Mucosa of descending colon (tissue), 3 donors: Measurements from ENCODE around the gene AQP12A. TPM values are rescaled to one million over a fixed set of nuclear protein-coding genes. Genes with fewer than 3 reads are reported as not detected.

Experiments
- ATAC-seq: fragments of 200-7000 bp; cut with Tn5 transposase; one replicate; pipeline ENCODE4 v1.9.1; 2020; ENCODE audit warnings: mild to moderate bottlenecking, moderate library complexity
- DNase-seq, 3 donors: peaks; one replicate each; pipeline ENCODE4 v3.0.0-alpha.2; 2020
- H3K36me3 ChIP-seq: fragments of 200-600 bp; one replicate; pipeline ENCODE4 v1.8.0; 2021; ENCODE audit warnings: low read depth, mild to moderate bottlenecking
- H3K4me1 ChIP-seq: fragments of 200-600 bp; one replicate; pipeline ENCODE4 v1.8.0; 2021; ENCODE audit warnings: low read depth, mild to moderate bottlenecking
- H3K4me3 ChIP-seq: fragments of 200-600 bp; one replicate; pipeline ENCODE4 v1.8.0; 2021; ENCODE audit warnings: mild to moderate bottlenecking
- H3K9me3 ChIP-seq: fragments of 200-600 bp; one replicate; pipeline ENCODE4 v1.8.0; 2021; ENCODE audit warnings: mild to moderate bottlenecking
- intact Hi-C, 2 donors: fragments of 100-400 bp; cut with DNase I in 1 of 2; cut with micrococcal nuclease in 1 of 2; formaldehyde crosslinking; loops; one replicate each; pipeline versions ENCODE4 v1.11.0 to v1.11.1; 2022; cut with DNase I, micrococcal nuclease
- total RNA-seq, 3 donors: library from RNA; stranded (reverse); fragmentation: NEBNext Ultra II Directional in 2 of 3; extraction: Animal tissue kit (Norgen Biotek cat#: 25700) in 2 of 3; gene quantifications; one replicate each; pipeline versions ENCODE4 v1.2.1 to v1.2.4, GENCODE V29; 2021 to 2023
- TF ChIP-seq, protein P1 (sequence below): fragments of 200-600 bp; IDR thresholded peaks from one replicate; pipeline ENCODE4 v1.8.0; 2022; ENCODE audit warnings: antibody characterized with exemption, mild to moderate bottlenecking
- donor health status: DM: no; HTN: no; CAD: no; lungs with moderate emphysema.
- donor health status: DM: no; HTN: no; CAD: no.
- donor health status: DM: no; HTN: yes; CAD: no.

AQP12A gene
- total RNA-seq, 3 donors from 2014 or later = 9.7 to 18.9 TPM; not detected in 1

DNA sequence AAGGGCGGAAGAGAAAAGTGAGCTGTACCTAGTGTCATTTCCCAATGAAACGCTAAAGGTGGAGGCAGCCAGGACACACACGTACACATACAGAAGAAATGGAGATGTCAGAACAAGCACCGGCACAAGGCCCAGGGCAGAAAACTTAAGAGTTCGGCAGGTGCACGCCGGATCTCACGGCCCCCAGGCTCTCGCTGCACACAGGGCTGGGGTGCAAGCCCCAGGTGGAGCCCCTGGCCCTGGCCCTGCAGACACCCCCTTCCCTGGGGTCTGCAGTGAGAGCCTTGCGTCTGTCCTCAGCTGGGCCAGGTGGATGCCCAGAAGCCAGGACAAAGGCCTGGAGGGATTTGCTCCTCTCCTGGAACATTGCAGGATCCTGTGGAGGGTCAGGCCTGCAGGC is 36.7 kb downstream of the AQP12A start:
- Histone ChIP-seq H3K4me3 (no peak overlapping the region), H3K4me1 (no peaks in the 10 kb centered on the region), H3K36me3 (no peaks in the 10 kb centered on the region), H3K9me3 (no peaks in the 10 kb centered on the region)
- TF ChIP-seq, protein P1, sequence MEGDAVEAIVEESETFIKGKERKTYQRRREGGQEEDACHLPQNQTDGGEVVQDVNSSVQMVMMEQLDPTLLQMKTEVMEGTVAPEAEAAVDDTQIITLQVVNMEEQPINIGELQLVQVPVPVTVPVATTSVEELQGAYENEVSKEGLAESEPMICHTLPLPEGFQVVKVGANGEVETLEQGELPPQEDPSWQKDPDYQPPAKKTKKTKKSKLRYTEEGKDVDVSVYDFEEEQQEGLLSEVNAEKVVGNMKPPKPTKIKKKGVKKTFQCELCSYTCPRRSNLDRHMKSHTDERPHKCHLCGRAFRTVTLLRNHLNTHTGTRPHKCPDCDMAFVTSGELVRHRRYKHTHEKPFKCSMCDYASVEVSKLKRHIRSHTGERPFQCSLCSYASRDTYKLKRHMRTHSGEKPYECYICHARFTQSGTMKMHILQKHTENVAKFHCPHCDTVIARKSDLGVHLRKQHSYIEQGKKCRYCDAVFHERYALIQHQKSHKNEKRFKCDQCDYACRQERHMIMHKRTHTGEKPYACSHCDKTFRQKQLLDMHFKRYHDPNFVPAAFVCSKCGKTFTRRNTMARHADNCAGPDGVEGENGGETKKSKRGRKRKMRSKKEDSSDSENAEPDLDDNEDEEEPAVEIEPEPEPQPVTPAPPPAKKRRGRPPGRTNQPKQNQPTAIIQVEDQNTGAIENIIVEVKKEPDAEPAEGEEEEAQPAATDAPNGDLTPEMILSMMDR = no peak
- intact Hi-C loops = no loop called here
- DNase-seq (no peak), ATAC-seq (no peak)

DNA sequence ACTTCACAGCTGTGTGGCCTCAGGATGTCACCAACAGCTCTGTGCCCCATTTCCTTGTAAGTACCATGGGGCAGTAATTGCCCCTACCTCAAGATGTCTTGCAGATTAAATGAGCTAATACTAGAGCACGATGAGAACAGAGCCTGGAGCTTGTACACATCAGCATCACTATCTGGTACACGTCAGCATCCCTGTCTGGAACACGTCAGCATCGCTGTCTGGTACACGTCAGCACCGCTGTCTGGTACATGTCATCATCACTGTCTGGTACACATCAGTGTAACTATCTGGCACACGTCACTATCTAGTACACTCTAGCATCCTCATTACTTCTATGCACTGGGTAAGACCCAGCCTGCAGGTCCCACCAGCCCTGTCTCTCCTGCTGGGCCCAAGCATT is 37.2 kb downstream of the AQP12A start:
- H3K36me3 ChIP-seq = no peaks in the 10 kb centered on the region
- H3K9me3 ChIP-seq = no peaks in the 10 kb centered on the region
- H3K4me1 ChIP-seq = no peaks in the 10 kb centered on the region
- no peak overlapping the region for H3K4me3 ChIP-seq
- DNase-seq (no peak), ATAC-seq (no peak)
- TF ChIP-seq, protein P1 = no peak
- intact Hi-C loops = no loop called here

DNA sequence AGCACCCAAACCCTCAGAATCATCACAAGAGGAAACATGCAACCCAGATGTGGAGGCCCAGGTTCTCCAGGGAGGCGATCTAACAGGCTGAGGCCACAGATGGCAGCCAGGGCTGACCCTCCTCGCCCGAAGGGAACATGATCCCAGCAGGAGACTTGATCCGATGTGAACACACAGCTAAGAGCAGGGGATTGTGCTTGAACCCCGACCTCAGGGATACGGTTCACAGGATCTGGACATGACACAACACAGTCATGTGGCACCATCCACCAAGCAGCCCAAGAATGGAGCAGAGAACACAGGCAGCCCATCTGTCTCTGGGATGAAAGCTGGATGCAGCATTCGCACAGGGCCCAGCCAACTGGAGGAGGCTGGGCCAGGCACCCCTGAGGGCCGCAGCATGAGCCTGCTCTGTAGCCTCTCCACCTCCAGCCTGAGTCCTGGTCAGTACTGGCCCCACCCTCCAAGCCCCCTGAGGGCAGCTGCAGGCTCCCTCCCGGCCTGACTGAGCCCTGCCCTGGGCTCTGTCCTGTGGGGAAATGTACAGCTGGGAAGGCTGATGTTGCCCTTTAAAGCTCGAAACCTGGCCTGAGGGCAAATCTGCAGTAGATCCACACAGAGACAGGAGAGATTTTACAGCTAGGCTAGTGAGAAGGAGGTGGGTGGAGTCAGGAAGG is 39.0 kb downstream of the AQP12A start:
- H3K9me3 ChIP-seq = no peaks in the 10 kb centered on the region
- DNase-seq = no peak
- H3K4me3 ChIP-seq = no peak overlapping the region
- TF ChIP-seq, protein P1 = no peak
- H3K36me3 ChIP-seq = no peaks in the 10 kb centered on the region
- no peak for ATAC-seq
- no peaks in the 10 kb centered on the region for H3K4me1 ChIP-seq
- intact Hi-C loops = no loop called here

DNA sequence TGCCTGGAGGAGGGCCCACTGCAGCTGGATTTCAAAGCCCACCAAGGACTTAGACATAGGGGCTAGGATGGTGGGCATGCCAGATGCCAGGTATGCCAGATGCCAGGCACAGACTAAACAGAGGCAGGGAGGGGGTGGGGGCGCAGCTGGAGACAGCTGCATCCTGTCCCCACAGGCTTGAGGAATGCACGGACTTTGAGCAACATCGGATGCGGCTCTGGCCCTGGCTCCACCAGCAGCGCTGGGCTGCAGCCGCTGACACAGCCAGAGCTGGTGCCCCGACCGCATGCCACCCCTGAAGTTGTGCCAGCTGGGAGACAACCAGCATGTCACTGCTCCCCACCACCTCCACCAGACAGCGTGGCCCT is 39.5 kb downstream of the AQP12A start:
- Histone ChIP-seq H3K36me3 (no peaks in the 10 kb centered on the region), H3K4me3 (no peak overlapping the region), H3K9me3 (no peaks in the 10 kb centered on the region), H3K4me1 (no peaks in the 10 kb centered on the region)
- no peak for ATAC-seq
- intact Hi-C loops = no loop called here
- DNase-seq = no peak
- TF ChIP-seq, protein P1 = no peak

DNA sequence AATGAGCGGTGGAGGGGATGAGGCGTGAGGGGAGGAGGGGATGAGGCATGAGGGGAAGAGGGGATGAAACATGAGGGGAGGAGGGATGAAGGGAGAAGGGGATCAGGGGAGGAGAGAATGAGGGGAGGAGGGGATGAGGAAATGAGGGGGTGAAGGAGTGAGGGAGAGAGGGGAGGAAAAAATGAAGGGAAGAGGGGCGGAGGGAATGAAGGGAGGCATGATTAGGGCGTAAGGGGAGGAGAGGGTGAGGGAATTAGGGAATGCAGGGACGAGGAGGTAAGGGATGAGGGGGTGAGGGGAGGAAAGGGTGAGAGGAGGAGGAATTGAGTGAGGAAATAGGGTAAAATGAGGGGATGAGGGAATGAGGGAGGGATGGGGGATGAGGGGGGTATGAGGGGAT is 40.5 kb downstream of the AQP12A start:
- no peak for DNase-seq
- no peak overlapping the region for H3K4me3 ChIP-seq
- no peaks in the 10 kb centered on the region for H3K9me3 ChIP-seq
- no peaks in the 10 kb centered on the region for H3K4me1 ChIP-seq
- intact Hi-C loops = no loop called here
- ATAC-seq = no peak
- no peaks in the 10 kb centered on the region for H3K36me3 ChIP-seq
- TF ChIP-seq, protein P1 = no peak
